ENCODE results near the gene DHRS2. TPM values are rescaled to one million over a fixed set of nuclear protein-coding genes. Genes with fewer than 3 reads are reported as not detected.
A peak's percentile ranks its signal among the peaks of the same experiment; 100 is the strongest.

DHRS2 gene
- total RNA-seq, 4 donors from 2014 or later: 0.63 to 0.66 TPM; not detected in 2

GRCh38 chr14:23621204-23621931 lies 14.8 kb upstream of the DHRS2 start:
- H3K27ac ChIP-seq (replicated peaks in 1 of 4): no peak overlapping the region
- no peaks in the 10 kb centered on the region for H3K4me1 ChIP-seq
- H3K9me3 ChIP-seq: peaks cover 0 to 7% (median 0%) of the 10 kb centered on the region in 4 donors
- no peaks in the 10 kb centered on the region for H3K36me3 ChIP-seq
- H3K27me3 ChIP-seq: peaks cover 0 to 4% (median 0%) of the 10 kb centered on the region in 4 donors
- WGBS: 62% methylated on average over 6 of the region's 6 CpGs
- DNase-seq (ENCODE audit: extremely low spot score): peak; percentile 78
- TF ChIP-seq, protein P1, sequence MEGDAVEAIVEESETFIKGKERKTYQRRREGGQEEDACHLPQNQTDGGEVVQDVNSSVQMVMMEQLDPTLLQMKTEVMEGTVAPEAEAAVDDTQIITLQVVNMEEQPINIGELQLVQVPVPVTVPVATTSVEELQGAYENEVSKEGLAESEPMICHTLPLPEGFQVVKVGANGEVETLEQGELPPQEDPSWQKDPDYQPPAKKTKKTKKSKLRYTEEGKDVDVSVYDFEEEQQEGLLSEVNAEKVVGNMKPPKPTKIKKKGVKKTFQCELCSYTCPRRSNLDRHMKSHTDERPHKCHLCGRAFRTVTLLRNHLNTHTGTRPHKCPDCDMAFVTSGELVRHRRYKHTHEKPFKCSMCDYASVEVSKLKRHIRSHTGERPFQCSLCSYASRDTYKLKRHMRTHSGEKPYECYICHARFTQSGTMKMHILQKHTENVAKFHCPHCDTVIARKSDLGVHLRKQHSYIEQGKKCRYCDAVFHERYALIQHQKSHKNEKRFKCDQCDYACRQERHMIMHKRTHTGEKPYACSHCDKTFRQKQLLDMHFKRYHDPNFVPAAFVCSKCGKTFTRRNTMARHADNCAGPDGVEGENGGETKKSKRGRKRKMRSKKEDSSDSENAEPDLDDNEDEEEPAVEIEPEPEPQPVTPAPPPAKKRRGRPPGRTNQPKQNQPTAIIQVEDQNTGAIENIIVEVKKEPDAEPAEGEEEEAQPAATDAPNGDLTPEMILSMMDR (IDR thresholded peaks at IDR 0.05): no peak
- TF ChIP-seq POLR2AphosphoS5 (IDR thresholded peaks at IDR 0.05) (no peak), POLR2A (IDR thresholded peaks at IDR 0.05; ENCODE audit: low read depth) (no peak), EP300 (IDR thresholded peaks at IDR 0.05) (no peak)
- no peak overlapping the region for H3K4me3 ChIP-seq
- intact Hi-C loops (cut with DNase I): no loop called here

DNA sequence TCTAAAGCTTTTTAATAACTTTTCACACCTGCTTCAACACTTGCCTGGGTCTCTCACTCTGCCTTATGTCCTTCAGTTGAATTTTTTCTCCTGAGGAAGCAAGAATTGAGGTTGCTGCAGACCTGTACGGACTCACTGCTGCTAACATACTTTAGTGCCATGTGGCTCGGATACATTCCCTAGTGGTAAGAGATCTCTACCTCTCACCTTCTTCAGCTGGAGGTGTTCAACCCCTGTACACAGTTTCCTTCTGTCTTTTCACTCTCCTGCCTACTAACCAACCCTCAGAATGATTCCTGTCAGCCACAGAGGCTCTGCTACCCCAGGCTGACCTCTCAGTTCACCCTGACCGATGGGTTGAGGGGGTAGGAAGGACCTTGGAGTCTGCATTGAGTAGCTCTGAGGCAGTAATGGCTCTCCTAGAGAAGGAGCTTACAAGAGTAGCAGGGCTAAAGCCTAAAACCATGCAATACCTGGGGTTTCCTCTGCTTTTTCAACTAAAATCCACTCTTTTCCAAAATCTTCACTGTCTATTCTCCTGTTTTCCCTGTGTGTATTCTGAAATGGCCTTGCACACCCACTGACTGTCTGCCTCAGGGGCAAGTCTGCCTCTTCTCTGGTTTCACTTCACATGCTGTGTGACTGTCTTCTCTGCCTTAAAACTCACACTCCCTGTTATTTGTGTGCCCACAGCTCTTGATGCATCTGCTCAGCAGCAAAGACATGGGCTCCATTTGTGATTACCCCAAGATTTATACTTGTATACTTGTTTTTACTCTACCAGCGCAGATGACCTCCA lies 14.0 kb upstream of the DHRS2 start:
- Histone ChIP-seq H3K36me3 (no peaks in the 10 kb centered on the region), H3K4me1 (no peaks in the 10 kb centered on the region), H3K9me3 (peaks cover 0 to 7% (median 0%) of the 10 kb centered on the region in 4 donors), H3K27ac (replicated peaks in 1 of 4) (no peak overlapping the region), H3K27me3 (peaks cover 0 to 4% (median 0%) of the 10 kb centered on the region in 4 donors), H3K4me3 (no peak overlapping the region)
- 91% methylated on average over 4 of the region's 4 CpGs for WGBS
- TF ChIP-seq POLR2AphosphoS5 (IDR thresholded peaks at IDR 0.05): no peak
- TF ChIP-seq POLR2A (IDR thresholded peaks at IDR 0.05; ENCODE audit: low read depth): no peak
- TF ChIP-seq, protein P1 (IDR thresholded peaks at IDR 0.05): no peak
- intact Hi-C loops (cut with DNase I): no loop called here
- peak; percentile 37 for DNase-seq (ENCODE audit: extremely low spot score)

DNA sequence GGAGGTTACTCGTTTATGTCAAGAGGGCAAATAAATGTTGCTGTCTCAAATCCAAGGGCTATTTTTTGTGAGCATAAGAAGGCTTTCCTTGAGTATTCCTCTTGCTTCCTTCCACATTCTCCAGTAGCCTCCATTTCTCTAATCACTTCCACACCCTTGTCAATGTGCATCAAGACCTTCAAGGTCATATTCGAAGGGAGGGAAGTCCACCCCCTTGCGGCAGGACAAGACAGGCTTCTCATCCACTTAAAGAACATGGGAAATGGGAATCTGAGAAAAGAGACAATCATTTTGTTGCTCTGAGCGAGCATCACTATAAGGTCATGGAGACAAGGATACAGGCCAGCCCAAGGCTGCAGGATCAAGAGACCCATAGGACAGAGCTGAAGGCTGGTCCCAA lies 13.2 kb upstream of the DHRS2 start:
- TF ChIP-seq, protein P1 (IDR thresholded peaks at IDR 0.05): no peak
- no peak for TF ChIP-seq EP300 (IDR thresholded peaks at IDR 0.05)
- no peak for TF ChIP-seq POLR2A (IDR thresholded peaks at IDR 0.05; ENCODE audit: low read depth)
- TF ChIP-seq POLR2AphosphoS5 (IDR thresholded peaks at IDR 0.05): no peak
- DNase-seq (ENCODE audit: extremely low spot score): no peak
- intact Hi-C loops (cut with DNase I): no loop called here
- Histone ChIP-seq H3K27me3 (peaks cover 0 to 4% (median 0%) of the 10 kb centered on the region in 4 donors), H3K36me3 (no peaks in the 10 kb centered on the region), H3K4me3 (no peak overlapping the region), H3K27ac (replicated peaks in 1 of 4) (no peak overlapping the region), H3K9me3 (peaks cover 0 to 7% (median 0%) of the 10 kb centered on the region in 4 donors), H3K4me1 (no peaks in the 10 kb centered on the region)
- 87% methylated on average over 4 of the region's 4 CpGs for whole genome bisulfite sequencing

DNA sequence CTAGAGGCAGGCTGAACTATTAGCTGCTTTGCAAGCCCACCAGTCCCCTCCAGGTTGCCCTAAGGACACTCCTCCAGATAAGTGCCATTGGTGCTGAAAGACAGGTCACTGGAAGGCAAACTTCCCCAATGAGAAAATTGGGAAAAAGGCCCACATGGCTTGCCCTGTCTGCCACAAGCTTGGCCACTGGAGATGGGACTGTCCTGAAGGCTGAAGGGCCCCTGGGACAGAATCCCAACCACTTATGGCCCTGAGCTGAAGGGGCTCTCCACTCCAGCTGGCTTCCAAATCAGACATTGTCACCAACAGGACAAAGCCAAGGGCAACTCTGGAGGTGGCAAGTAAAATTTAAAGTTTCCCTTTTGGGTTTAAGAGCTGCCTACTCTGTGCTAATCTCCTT lies 12.2 kb upstream of the DHRS2 start:
- Histone ChIP-seq H3K4me1 (no peaks in the 10 kb centered on the region), H3K4me3 (no peak overlapping the region), H3K27me3 (peaks cover 0 to 4% (median 0%) of the 10 kb centered on the region in 4 donors), H3K9me3 (peaks cover 0 to 7% (median 0%) of the 10 kb centered on the region in 4 donors), H3K36me3 (no peaks in the 10 kb centered on the region), H3K27ac (replicated peaks in 1 of 4) (no peak overlapping the region)
- no peak for TF ChIP-seq POLR2A (IDR thresholded peaks at IDR 0.05; ENCODE audit: low read depth)
- intact Hi-C loops (cut with DNase I): no loop called here
- no peak for DNase-seq (ENCODE audit: extremely low spot score)

DNA sequence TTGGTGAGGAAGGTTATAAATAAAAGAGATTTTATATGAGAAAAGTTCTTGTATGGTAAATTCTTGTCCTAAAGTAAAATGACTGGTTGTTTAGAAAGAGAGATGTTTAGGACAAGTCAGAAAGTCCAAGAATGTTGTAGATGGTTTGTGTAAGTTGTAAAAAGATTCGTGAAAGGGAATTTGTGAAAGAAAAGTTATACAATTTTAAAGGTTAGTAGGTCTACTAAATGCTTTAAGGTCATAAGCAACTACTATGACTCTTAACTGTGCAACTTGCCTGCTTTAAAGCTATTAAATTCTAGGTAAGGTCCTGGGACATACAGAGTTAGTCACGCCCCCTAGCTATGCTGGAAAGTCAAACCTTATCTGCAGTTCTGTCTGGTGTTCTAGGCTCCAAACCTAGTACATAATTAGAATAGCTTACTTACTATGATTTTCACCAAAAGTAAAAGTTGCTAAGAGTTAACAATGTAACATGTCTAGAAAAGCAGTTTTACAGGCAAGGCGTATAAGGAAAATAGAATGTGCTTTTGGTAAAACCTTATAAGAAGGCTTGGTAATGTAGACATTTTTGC lies 11.2 kb upstream of the DHRS2 start:
- no peaks in the 10 kb centered on the region for H3K4me1 ChIP-seq
- 82% methylated on average over 3 of the region's 3 CpGs for WGBS
- H3K36me3 ChIP-seq: no peaks in the 10 kb centered on the region
- no peak overlapping the region for H3K27ac ChIP-seq (replicated peaks in 1 of 4)
- H3K27me3 ChIP-seq: peaks cover 0 to 4% (median 0%) of the 10 kb centered on the region in 4 donors
- H3K4me3 ChIP-seq: no peak overlapping the region
- DNase-seq (ENCODE audit: extremely low spot score): no peak
- TF ChIP-seq, protein P1 (IDR thresholded peaks at IDR 0.05): no peak
- no peak for TF ChIP-seq POLR2A (IDR thresholded peaks at IDR 0.05; ENCODE audit: low read depth)
- no peak for TF ChIP-seq EP300 (IDR thresholded peaks at IDR 0.05)
- TF ChIP-seq POLR2AphosphoS5 (IDR thresholded peaks at IDR 0.05): no peak
- intact Hi-C loops (cut with DNase I): no loop called here
- peaks cover 0 to 7% (median 0%) of the 10 kb centered on the region in 4 donors for H3K9me3 ChIP-seq
